ENCODE data around the gene MUSTN1.

Gene MUSTN1

GRCh38 chr3:52833202-52833601 lies 1.6 kb downstream of the MUSTN1 start:
- DNase-seq (ENCODE audit: low spot score): no peak

GRCh38 chr3:52831500-52832301 lies 3.1 kb downstream of the MUSTN1 start:
- no peak for DNase-seq (ENCODE audit: low spot score)

GRCh38 chr3:52830535-52831258 lies 4.1 kb downstream of the MUSTN1 start, which contains the start of gene ITIH4:
TSS of gene ITIH4 (minus strand) at chr3:52830672. CDS start at chr3:52830642, 30 bp downstream.
- no peak for DNase-seq (ENCODE audit: low spot score)

- DNase-seq (ENCODE audit: low spot score): no peak
Measured at GRCh38 chr3:52829906-52830463, 4.8 kb downstream of the MUSTN1 start.

GRCh38 chr3:52829482-52829881 lies 5.3 kb downstream of the MUSTN1 start:
- no peak for DNase-seq (ENCODE audit: low spot score)

- DNase-seq (ENCODE audit: low spot score): no peak
Measured at GRCh38 chr3:52827866-52828376, 6.9 kb downstream of the MUSTN1 start.

GRCh38 chr3:52827441-52827840 lies 7.4 kb downstream of the MUSTN1 start:
- DNase-seq (ENCODE audit: low spot score): no peak

- DNase-seq (ENCODE audit: low spot score): no peak
Measured at GRCh38 chr3:52824037-52824436, 10.8 kb downstream of the MUSTN1 start.

GRCh38 chr3:52822363-52822762 lies 12.5 kb downstream of the MUSTN1 start:
- no peak for DNase-seq (ENCODE audit: low spot score)

GRCh38 chr3:52820736-52821135 lies 14.1 kb downstream of the MUSTN1 start:
- DNase-seq (ENCODE audit: low spot score): peak; percentile 16

GRCh38 chr3:52819936-52820335 lies 14.9 kb downstream of the MUSTN1 start:
- DNase-seq (ENCODE audit: low spot score): no peak

GRCh38 chr3:52817860-52818259 lies 17.0 kb downstream of the MUSTN1 start:
- no peak for DNase-seq (ENCODE audit: low spot score)

GRCh38 chr3:52817221-52817620 lies 17.6 kb downstream of the MUSTN1 start:
- no peak for DNase-seq (ENCODE audit: low spot score)

- DNase-seq (ENCODE audit: low spot score): no peak
Measured at GRCh38 chr3:52816654-52817053, 18.2 kb downstream of the MUSTN1 start.

- no peak for DNase-seq (ENCODE audit: low spot score)
Measured at GRCh38 chr3:52816199-52816598, 18.6 kb downstream of the MUSTN1 start.

- DNase-seq (ENCODE audit: low spot score): no peak
Measured at GRCh38 chr3:52813810-52814209, 21.0 kb downstream of the MUSTN1 start.

GRCh38 chr3:52811452-52812011 lies 23.3 kb downstream of the MUSTN1 start:
- DNase-seq (ENCODE audit: low spot score): no peak

- no peak for DNase-seq (ENCODE audit: low spot score)
Measured at GRCh38 chr3:52810923-52811322, 23.9 kb downstream of the MUSTN1 start.

- no peak for DNase-seq (ENCODE audit: low spot score)
Measured at GRCh38 chr3:52809662-52810377, 25.0 kb downstream of the MUSTN1 start.

- no peak for DNase-seq (ENCODE audit: low spot score)
Measured at GRCh38 chr3:52809149-52809548, 25.7 kb downstream of the MUSTN1 start.

- DNase-seq (ENCODE audit: low spot score): no peak
Measured at GRCh38 chr3:52805270-52806039, 29.4 kb downstream of the MUSTN1 start.
